ENCODE results near the gene RAPGEF3. TPM values are rescaled to one million over a fixed set of nuclear protein-coding genes. Genes with fewer than 3 reads are reported as not detected.

Gene RAPGEF3, protein sequence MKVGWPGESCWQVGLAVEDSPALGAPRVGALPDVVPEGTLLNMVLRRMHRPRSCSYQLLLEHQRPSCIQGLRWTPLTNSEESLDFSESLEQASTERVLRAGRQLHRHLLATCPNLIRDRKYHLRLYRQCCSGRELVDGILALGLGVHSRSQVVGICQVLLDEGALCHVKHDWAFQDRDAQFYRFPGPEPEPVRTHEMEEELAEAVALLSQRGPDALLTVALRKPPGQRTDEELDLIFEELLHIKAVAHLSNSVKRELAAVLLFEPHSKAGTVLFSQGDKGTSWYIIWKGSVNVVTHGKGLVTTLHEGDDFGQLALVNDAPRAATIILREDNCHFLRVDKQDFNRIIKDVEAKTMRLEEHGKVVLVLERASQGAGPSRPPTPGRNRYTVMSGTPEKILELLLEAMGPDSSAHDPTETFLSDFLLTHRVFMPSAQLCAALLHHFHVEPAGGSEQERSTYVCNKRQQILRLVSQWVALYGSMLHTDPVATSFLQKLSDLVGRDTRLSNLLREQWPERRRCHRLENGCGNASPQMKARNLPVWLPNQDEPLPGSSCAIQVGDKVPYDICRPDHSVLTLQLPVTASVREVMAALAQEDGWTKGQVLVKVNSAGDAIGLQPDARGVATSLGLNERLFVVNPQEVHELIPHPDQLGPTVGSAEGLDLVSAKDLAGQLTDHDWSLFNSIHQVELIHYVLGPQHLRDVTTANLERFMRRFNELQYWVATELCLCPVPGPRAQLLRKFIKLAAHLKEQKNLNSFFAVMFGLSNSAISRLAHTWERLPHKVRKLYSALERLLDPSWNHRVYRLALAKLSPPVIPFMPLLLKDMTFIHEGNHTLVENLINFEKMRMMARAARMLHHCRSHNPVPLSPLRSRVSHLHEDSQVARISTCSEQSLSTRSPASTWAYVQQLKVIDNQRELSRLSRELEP
- 10.4 and 13.5 TPM in 2 replicates for total RNA-seq

DNA sequence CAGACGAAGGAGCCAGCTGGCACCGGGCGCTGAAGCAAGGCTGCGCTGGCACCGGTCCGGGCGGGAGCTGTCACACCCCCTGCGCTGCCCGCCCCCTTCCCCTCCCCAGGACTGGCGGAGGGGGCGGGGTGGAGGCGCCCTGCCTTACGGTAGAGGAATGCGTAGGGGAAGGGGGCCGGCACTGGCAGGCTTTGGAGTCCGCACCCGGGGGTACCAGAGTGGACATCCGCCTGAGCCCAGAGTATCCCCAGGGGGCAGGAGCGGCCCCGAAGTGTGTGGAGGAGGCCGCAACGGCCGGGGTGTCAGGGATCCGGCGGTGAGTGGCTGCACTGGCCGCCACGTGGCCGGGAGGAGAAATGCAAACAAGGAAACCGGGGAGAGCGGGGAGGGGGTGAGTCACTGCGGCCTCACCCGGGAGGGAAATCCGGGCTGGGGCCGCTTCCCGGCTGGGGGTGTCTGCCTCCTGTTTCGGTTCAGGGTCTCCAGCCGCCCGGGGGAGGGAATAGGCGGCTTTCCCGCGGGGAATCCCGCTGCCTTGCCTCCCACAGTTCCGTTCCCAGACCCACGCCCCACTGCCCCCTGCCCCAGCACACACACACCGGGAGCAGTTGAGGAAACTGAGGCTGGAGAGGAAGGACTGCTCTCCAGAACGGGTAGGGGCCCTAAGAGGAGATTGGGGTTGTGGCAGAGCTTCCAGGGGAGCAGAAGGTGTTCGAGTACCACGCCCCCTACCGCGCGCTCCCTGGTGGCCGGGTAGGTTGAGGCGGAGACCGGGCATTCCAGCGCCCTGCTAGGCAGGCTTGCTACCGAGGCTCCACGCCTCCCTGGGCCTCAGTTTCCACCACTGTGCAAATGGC is at the start of gene RAPGEF3:
RAPGEF3 (minus strand) TSS at position 47 of the 857 bp plus-strand sequence. CDS start 324 bp downstream, outside the sequence.
- DNase-seq (ENCODE audit: low read depth in 2 of 2): peak; percentile 75 to 95

GRCh38 chr12:47808050-47808449 is 49.4 kb upstream of the RAPGEF3 start:
- DNase-seq (ENCODE audit: low read depth in 2 of 2): peak; percentile 81 to 96

- no peak for DNase-seq (ENCODE audit: low read depth in 2 of 2)
These were observed 48.7 kb upstream of the RAPGEF3 start for GRCh38 chr12:47807338-47807737.

DNA sequence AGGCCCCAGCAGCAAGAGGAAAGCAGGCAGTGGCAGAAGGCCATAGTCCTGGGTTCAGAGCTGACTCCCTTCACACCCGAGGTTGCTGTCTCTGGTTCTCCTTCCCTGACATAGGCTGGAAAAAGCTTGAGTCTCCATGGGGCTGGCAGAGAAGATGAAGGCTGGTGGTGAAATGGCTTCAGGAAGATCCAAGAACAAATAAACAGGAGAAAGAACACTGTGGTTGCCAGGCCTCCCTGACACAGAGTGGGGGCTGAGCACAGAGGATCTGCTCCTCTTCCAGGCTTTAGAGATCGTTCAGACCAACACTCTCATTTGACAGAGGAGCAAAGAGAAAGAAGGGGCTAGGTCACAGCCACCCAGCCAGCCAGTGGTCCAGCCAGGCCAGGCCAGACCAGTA is 46.7 kb upstream of the RAPGEF3 start:
- DNase-seq (ENCODE audit: low read depth in 2 of 2): no peak

- DNase-seq (ENCODE audit: low read depth in 2 of 2): no peak
These were observed 45.5 kb upstream of the RAPGEF3 start for GRCh38 chr12:47804171-47804570.

DNA sequence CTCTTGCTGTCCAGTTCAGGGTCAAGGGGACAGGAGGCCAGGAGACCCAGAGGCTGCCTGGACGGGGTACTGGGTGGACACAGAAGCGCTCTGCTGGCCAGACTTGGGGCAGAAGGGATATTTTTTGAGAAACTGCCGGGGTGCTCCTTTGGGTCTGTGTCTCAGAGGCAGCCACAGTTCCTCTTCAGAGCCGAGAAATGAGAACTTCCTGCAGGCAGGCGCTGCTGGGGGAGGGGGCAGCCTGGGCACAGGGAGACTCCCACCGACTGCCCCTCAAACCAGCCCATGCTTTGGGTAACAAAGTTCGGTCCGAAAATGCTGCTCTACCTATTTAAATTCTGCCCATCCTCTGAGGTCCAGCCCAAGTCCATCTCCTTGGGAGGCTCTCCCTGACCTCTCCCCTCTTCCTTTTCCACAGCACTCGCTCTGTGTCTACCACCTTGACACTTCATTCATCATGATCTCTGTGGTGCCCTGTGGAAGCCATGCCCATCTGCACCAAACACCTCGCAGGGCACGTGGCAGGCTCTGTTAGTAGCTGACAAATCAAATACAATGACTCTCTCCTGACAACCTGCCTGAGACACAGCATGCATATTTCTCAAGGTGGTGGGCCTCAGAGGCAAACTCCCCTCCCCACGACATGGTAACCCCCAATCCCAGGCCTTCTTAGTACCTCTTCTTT is 44.7 kb upstream of the RAPGEF3 start:
- DNase-seq (ENCODE audit: low read depth in 2 of 2): no peak

DNA sequence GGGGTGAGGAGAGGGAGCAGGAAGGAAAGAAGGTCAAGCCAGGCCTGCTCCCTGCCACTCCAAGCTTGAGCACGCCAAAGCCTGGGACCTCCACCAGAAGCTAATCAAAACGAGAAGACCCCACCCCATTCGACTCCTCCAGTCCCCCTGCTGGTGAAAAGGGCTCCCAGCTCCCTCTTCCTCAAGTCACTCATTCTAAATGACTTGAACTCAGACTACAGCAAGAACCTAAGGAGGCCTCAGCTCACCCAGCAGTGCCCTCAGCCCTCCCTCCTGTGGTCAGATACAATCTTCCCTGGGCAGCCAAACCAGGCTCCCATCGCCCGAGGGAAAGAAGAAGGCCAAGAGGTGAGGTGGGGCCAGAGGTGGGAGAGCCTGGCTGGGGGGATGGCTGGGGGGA is 43.6 kb upstream of the RAPGEF3 start:
- DNase-seq (ENCODE audit: low read depth in 2 of 2): no peak

DNA sequence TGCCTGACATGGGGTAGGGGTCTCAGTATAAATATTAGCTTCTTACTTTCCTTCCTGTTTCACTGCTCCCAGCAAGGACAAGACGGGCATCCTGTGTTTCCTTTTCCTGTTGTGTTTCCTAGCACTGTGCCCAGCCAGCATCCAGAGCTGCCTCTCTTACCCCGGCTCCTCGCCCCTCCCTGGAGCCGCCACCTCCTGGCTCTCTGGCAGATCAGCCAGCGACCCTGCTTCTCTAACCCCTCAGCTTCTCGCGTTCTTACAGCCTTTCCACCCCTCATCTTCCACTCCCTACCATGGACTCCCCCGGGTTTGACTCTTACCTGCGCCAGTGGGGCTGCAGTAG is 43.2 kb upstream of the RAPGEF3 start:
- no peak for DNase-seq (ENCODE audit: low read depth in 2 of 2)

- DNase-seq (ENCODE audit: low read depth in 2 of 2): peak in 1 of 2 donors; percentile 63
These were observed 42.7 kb upstream of the RAPGEF3 start for GRCh38 chr12:47801170-47801903.

DNA sequence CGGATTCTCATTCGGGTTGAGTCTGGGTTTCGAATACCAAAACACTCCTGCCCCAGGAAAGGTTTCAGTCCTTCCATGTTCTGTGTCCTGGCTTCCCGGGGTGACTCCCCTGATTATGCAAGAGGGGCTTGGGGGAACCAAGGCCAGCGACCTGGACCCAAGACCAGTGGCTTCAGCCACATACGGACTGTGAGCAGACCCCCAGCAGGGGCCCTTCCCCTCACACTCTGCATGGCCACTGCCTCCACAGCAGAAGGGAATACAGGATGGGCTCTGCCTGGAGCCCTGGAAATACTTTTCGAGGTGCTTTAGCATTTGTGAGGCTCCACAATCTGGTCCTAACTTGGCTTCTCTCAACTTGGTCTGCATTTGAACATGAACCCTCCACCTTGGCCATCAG is 41.9 kb upstream of the RAPGEF3 start:
- no peak for DNase-seq (ENCODE audit: low read depth in 2 of 2)

GRCh38 chr12:47799357-47799955 is 40.8 kb upstream of the RAPGEF3 start:
- DNase-seq (ENCODE audit: low read depth in 2 of 2): no peak

DNA sequence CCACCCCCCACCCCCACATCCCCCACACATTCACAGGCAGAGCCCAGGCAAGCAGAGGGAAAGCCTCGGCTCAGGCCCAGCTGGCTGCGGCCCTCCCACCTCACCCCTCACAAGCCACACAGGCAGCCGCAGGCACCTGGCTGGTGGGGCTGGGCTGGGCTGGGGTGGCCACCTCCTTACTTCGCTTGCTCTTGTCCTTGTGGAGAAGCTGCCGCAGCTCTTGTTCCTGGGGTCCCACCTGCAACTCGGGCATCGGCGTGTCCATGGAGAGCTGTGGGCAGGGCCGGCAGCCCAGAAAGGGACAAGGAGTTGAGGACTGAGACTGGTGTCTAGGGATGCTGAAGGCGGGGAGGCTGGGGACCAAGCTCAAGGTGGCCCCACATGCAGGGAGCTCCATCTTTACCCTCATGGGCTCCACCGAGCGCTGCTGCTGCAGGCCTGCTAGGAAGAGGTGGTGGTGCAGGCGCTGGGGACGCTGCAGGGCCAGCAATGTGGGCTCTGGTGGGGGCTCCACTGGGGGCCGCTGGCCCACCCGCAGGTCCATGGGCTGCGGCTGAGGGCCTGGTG is 39.8 kb upstream of the RAPGEF3 start:
- DNase-seq (ENCODE audit: low read depth in 2 of 2): no peak

GRCh38 chr12:47797441-47797840 is 38.8 kb upstream of the RAPGEF3 start:
- DNase-seq (ENCODE audit: low read depth in 2 of 2): no peak

GRCh38 chr12:47795814-47796411 is 37.2 kb upstream of the RAPGEF3 start:
- DNase-seq (ENCODE audit: low read depth in 2 of 2): no peak

- DNase-seq (ENCODE audit: low read depth in 2 of 2): no peak
These were observed 36.6 kb upstream of the RAPGEF3 start for GRCh38 chr12:47795121-47795813.

DNA sequence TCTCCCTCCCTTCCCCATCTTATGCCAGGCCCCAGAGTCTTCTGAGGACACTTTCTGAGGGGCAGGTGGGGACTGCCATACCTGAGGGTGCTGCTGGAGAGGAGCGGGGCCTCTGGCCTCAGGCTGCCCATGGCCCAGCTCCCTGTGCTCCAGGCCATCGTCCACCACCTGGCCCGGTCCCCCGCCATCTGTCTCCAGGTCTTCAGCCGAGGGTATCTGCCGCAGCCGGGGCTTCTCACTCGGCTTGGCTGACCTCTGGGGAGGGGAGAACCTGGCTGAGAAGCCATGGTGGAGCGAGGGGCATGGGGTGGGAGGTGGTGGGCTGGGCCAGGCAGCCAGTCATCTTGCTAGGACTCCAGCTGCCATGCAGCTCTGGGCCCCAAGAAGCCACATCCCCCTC is 36.0 kb upstream of the RAPGEF3 start:
- no peak for DNase-seq (ENCODE audit: low read depth in 2 of 2)

DNA sequence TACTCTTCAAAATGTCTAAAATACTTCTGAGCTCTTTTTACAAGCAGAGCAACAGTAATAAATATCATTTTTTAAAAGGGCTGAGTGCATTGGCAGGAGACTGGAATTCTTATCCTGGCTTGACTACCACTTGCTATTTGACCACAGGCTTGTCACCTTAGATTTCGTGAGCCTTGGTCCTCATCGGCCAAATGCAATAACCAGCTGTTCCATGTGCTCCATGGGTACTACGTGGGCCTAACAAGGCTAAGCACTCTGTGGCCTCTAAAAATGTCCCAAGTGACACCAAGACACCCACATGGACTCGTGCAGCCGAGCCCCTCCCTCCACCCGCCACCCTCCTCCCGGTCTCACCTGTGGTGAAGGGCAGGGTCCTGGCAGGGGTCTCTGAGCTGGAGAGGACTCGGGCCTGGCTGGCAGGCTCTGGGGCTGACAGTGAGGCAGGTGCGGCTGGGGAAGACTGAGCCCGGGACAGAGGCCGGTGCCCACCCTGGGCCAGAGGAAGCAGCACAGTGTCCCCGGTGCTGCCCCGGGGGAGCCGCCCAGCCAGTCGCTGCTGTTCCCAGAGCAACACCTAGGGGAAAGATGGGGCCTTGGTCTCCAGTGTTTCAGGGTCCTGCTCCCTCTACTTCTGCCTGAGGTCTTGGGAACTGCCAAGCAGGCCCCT is 34.5 kb upstream of the RAPGEF3 start:
- no peak for DNase-seq (ENCODE audit: low read depth in 2 of 2)

DNA sequence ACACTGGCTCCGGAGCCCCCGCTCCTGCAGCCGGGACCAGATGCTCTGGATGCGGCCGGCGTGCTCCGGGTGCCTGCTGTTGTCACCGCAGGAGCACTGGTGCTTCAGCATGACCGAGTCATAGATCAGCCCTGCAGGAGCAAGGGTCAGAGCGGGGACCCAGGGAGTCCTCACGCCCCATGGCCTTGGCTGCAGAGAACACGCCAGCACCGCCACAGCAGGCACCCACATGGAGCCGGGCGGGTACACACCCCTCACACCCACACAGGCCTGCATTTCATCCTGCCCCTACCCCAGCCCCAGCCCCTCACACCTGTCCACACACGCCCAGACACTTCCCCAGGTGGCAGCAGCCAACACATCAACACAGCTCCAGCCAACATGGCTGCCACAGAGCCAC is 33.2 kb upstream of the RAPGEF3 start:
- no peak for DNase-seq (ENCODE audit: low read depth in 2 of 2)

Measured in dermis microvascular lymphatic vessel endothelial cell (primary cell).